M059J (cell line): ENCODE measurements around the gene PLK5. TPM values are rescaled to one million over a fixed set of nuclear protein-coding genes. Genes with fewer than 3 reads are reported as not detected.

Experiments used
- DNase-seq: peaks from one replicate; pipeline ENCODE4 v3.0.0-alpha.2; 2012; ENCODE audit warnings: low read depth
- total RNA-seq: library from RNA; depleted of rRNA; stranded (reverse); fragments of >200 nt; shearing (Covaris generic); gene quantifications from 2 replicates; pipeline ENCODE4 v1.2.3, GENCODE V29; 2014

The PLK5 gene
- total RNA-seq, 1 experiment from 2014 or later = not detected

DNA sequence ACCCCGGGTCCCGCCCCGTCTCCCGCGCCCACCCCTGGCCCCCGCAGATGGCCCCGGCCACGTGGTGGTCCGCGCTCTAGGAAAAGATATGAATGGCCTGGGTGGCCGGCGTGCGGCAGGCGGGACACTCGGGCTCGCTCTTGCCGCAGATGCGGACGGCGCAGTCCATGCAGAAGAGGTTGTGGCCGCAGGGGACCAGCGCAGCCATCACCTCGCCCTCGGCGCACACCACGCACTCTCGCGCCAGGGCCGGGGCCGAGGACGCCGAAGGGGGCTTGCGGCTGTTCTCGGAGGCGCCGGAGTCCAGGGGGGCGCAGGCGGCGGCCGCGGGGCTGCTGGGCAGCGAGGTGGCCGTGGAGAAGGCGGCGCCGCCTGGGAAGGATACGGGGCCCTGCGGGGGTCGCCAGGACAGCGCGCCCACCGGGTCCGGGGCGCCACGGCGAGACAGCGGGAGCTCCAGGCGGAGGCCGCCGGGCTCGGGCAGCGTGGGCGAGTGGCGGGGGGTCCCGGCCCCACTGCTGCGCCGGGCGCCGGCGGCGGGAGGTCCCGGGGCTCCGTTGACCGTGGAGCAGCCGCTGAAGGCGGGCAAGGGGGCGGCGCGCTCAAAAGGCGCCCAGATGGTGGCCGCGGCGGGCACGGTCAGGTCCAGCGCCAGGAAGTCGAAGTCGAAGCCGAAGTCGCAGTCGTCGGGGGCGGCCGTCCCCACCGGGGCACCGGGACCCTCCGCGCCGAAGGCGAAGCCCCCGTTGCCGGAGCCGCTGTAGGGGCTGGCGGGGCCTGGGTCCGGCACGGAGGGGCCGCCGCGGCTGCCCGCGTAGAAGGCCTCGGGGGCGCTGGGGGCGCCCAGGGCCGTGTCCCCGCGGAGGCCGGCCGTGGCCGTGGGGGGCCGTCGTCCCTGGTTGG, 31.9 kb downstream of the PLK5 start:
- no peak for DNase-seq

DNA sequence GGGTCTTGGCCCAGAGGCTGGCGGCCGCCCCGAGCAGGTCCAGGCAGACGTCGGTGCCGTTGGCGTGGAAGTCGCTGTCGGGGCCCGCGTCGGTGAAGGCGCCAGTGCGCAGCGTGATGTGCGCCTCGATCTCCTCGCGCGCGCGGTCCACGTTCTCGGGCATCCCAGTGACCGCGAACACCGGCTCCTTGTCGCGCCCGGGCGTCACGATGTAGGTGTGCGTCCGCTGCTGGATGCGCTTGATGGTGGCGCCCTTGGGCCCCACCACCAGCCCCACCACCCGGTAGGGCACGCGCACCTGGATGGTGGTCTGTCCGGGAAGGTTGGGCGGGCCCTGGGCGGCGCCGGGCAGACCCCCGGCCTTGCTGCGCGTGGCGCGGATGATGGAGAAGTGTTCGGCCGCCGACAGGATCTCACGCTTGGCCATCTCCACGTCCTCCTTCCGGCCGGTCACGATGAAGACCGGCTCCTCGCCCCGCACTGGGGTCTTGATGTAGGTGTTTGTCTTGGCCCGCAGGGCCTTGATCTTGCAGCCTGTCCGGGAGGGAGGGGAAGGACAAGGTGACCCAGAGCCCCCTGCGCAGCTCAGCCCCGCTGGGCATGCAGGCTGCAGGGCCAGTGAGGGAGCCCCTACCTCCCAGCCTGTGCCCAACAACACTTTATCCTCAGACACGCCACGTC, 32.7 kb downstream of the PLK5 start:
- DNase-seq = no peak

DNA sequence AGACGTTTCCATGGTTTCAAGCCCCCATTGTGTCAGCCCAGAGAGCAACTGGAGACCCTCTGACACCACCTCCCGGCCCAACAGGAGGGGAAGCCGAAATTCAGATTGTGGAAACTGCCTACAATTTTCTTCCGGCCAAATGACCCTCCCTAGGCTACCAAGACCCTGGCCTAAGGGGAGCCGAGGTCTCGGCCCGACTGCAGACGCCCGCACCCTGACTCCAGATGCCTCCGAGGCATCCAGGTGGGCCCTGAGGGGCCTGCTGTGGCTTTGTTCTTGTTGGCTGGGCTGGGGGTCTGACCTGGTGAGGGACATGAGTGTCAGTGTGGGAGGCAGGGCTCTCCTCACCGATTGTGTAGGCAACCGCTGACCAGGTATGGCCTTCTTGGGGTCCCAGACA, 34.7 kb downstream of the PLK5 start:
- no peak for DNase-seq

DNA sequence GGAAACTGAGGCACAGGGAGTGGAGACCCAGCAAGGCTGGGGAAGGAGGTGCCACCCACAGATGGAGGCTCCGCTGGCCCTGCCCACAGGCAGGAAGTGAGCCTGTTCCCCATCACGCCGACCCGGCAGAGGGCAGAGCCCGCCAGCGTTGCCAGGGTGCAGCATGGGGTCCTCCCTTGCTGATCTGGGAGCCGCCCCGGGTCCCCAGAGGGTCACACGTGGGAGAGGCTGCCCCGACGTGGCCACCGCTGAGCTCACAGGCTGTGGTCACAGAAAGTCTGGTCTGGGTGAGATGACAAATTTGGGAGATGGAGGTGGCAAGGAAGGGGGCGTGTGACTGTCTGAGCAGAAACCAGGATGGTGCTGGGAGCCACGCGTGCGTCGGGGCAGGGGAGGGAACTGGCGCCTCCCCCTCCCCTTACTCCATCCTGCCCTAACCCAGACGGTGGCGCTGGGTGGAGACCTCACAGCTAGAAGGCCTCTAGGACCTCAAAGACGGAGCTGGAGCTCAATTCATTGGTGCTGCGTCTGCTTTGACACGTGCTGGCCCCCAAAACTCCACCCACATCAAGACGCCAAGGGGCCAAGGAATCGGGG, 36.5 kb downstream of the PLK5 start:
- DNase-seq = no peak

DNA sequence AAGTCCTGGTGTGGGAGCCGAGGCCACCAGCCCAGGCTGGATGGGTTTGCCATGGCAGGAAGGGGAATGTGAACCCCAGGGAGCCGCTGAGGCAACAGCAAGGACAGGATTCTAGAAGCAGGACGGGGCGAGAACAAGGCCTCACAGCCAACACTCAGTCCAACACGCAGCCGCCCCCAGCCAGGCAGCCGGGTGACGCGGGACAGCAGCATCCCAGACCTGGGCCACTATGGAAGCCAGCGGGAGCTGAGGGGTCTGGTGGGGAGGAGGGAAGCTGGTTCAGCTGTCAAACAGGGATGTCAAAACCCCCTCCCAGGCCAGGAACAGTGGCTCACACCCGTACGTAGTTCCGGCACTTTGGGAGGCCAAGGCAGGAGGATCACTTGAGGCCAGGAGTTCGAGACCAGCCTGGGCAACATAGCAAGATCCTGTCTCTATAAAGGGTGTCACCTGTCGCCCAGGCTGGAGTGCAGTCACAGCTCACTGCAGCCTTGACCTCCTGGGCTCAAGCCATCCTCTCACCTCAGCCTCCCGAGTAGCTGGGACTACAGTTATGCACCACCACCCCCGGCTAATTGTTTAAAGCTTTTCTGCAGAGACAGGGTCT, 37.5 kb downstream of the PLK5 start:
- DNase-seq = no peak

DNA sequence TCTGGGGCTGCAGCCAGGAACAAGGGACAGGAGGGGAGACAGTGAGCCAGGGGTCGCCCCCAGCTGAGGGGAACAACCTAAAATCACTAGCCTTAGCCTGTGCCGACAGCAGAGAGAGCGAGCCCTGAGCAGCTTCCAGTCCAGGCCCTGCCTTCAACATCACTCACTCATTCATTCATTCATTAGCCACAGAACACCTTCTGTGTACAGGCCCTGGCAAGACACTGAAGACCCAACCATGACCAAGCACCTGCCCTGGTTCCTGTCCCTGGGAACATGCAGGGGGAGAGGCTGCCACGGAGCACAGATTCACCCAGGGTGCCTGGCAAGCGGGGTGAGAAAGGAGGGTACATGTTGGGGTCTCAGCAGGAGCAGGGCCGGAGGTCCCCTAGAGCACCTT, 39.4 kb downstream of the PLK5 start:
- no peak for DNase-seq

DNA sequence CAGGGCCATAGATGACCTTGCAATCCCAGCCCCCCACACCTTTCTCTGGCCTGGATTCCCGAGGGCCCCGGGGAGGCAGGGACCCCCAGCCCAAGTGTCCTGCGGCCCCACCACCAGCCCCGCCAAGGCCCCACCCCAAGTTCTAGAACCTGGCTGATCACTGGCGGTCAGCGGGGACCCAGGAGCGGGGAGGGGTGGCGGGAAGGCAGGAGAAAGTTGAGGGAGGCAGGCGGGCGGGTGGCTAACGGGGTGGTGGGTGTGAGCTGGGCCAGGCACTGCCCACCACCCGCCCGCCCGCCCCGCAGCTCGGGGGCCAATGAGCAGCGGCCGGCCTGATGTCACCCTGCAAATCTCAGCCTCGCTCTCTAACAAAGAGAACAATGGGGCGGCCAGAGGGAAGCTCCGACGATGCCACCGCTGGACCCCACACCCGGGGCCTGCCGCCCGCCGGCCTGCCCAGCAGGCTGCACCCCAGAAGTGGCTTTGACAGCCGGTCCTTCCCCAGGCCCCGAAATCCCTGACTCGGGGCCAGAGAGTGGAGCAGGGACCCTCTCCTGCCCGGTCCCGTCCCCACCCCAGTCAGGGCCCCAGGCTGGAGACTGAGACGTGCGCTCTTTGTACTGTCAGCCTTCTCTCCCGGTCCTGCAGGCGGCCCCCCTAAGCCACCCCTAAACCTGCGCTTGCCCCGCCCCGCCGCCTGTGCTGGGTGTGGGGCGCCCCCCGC, 42.7 kb downstream of the PLK5 start:
- DNase-seq = peak; percentile 74

DNA sequence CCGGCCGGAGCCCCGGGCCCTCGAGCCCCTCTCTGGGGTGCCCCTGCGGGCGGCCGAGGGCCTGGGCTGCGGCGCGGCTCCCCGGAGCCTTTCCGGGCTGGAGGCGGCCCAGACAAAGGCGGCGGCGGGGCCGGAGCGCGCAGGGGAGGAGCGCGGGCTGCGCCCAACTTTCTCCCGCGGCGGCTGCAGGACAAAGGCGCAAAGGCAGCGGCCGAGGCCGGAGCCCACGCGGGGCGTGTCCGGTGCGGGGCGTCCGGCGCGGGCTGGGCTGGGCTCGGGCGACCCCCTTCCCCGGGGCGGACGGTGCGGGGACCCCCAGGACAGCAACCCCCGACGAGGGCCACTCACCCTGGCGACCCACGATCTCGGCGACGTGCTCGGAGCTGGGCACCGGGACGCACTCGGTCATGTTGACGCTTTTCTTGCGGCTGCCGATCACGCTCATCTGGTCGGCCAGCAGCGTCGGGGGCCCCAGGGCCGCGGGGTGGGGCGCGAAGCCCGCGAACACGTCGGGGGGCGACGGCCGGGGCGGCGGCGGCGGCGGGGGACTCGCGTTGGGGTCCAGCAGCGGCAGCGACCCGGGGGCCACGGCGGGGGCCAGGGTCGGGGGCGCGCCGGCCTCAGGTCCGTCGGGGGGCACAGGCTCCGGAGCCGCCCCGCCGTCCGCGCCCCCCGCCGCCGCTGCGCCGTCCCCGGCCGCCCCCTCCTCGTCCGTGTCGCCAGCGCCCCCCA, 43.4 kb downstream of the PLK5 start:
- DNase-seq = peak; percentile 37

DNA sequence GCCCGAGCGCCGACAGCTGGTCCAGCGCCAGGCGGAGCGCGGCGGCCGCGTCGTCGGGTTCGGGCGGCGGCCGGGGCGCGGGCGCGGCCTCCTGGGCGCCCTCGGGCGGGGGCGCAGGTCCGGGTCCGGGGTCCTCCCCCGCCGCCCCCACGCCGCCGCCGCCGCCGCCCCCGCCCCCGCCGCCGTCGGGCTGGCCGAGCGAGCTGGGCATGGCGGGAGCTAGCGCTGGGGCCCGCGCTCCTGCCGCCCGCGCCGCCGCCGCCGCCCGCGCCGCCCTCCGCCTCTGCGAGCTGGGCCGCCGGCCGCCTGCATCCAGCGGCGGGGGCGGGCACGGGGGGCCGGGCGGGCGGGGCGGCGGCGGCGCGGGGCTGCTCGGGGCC, 44.0 kb downstream of the PLK5 start:
- no peak for DNase-seq

DNA sequence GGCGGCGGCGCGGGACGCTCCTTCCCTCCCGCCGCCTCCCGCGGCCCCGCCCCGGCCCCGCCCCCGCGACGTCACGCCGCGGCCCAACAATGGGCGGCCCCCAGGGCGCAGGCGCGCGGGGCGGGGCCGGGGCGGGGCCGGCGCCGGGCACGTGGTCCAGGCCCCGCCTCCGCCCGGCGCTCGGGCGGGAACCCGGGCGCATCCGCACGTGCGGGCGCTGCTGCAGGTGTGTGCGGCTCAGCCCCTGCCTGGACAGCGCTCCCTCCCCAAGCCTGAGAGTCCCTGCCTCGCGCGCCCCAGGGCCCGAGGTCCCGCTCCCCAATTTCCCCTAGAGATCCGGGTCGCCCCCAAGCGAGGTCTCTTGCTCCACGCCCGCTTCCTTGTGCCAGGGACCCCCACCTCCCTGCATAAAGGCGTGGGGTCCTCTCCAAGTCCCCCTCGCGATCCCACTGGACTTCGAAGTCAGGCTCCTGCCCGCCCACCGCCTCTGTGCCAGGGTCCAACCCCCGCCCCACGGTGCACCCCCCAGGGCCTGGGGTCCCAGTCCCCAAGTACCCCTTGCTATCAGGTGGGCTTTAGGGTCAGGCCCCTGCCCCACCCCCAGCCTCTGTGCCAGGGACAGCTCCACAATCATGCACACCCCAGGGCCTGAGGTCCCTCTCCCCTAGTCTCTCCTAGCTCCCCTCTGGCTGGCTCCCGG, 44.6 kb downstream of the PLK5 start, which contains the start of gene MEX3D:
MEX3D (minus strand) TSS at position 6 of the 700 bp plus-strand sequence. CDS start 267 bp downstream, outside the sequence.
- DNase-seq = peak; percentile 66

DNA sequence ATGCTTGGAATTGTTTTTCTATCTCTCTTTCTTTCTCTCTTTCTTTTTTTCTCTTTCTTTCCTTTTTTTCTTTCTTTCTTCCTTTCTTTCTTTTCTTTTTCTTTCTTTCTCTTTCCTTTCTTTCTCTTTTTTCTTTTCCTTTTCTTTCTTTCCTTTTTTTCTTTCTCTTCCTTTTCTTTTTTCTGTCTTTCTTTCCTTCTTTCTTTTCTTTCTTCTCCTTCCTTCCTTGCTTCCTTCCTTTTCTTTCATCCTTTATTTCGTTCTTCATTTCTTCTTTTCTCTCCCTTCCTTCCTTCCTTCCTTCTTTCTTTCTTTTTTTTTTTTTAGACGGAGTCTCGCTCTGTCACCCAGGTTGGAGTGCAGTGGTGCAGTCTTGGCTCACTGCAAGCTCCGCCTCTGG, 46.1 kb downstream of the PLK5 start:
- DNase-seq = no peak

DNA sequence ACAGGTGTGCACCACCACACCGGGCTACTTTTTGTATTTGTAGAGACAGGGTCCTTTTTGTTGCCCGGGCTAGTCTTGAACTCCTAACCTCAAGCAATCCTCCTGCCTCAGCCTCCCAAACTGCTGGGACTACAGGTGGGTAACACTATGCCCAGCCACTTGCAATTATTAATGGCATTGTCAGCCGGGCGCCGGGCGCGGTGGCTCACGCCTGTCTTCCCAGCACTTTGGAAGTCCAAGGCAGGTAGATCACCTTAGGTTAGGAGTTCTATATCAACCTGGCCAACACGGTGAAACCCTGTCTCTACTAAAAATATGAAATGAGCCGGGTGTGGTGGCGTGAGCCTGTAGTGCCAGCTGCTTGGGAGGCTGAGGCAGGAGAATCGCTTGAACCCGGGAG, 47.0 kb downstream of the PLK5 start:
- no peak for DNase-seq

DNA sequence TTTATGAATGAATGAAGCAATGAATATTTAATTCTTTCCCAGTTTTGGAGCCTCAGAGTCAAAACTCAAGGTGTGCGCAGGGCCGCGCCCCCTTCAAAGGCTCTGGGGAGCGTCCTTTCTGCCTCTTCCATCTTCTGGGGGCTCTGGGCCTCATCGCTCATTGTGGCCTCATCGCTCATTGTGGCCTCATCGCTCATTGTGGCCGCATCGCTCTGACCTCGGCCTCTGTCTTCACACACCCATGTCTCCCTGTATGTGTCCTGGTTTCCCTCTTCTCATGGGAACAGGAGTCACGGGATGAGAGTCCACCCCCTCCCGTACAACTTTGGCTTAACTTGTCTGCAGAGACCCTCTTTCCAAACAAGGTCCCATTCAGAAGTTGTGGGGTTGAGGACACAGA, 47.5 kb downstream of the PLK5 start:
- DNase-seq = no peak

DNA sequence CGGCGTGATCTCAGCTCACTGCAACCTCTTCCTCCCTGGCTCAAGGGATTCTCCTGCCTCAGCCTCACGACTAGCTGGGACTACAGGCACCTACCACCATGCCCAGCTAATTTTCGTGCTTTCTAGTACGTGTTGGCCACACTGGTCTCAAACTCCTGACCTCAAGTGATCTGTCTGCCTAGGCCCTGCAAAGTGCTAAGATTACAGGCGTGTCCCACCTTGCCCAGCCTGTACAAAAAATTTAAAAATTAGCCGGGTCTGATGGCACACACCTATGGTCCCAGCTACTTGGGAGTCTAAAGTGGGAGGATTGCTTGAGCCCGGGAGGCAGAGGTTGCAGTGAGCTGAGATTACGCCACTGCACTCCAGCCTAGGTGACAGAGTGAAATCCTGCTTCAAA, 48.9 kb downstream of the PLK5 start:
- DNase-seq = no peak

DNA sequence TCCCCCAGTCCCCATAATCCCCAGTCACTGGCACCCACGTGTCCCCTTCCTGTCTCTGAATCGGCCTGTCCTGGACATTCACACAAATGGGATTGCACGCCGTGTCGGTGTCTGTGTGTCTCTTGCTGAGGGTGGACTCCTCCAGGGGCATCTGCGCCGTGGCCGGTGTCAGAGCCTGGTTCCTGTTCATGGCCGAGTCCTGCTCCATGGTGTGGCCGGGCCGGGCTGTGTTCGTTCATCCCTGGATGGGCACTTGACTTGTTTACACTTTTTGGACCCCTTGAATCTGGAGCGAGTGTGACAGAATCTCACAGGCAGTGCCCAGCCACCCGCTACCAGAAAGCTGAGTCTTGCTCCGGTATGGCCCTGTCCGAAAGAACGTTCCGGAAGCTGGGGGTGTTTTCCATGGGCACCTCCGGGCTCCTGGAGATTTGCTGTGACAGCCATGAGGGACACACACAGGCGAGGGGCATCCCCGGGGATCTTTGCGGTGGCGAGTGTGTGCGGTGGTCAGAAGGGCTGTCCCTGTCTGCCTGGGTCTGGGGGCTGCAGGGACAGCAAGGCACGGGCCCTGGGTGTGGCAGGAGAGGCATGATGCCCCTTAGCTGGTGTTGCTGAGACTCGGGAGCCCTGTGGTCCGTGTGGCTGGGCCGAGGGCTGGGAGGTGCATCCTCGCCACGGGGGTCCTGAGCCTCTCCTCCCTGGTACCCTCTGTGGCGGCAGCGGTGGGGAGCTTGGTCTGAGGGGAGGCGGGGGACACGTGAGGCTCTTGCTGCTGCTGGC, 50.7 kb downstream of the PLK5 start:
- no peak for DNase-seq

DNA sequence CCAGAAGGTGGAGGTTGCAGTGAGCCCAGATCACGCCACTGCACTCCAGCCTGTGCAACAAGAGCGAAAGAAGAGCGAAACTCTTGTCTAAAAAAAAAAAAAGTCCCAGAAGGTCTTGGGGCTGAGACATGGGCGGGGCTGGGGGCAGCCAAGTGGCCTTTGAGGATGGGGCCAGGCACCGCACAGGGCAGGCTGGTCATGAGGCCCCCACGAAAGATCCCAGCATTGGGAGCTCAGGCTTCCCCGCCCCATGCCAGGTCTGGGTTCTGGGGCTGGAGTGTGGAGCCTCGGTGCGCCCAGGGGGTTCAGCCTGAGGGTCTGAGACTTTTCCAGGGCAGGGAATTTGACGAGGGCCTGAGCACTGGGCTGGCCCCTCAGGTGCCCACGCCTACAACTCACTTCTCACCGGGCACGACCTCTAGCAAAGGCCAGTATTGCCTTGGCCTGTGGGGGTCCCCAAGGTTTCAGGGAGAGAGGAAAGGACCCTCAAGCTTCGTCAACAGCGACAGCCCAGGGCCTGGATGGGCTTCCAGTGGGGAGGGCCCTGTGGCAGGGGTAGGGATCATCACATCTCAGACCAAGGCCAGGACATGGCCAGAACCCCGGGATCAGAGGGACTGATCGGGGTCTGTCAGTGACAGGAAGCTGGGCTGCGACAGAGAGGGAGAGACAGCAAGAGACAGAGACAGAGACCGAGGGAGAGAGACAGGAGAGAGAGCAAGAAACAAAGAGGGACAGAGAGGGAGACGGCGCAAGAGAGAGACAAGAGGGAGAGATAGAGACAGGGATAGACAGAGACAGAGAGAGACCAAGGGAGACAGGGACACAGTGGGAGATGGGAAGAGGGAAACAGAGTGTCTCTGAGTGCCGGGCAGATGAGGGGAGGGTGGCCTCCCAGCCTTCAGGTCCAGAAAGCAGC, 51.7 kb downstream of the PLK5 start:
- DNase-seq = no peak

DNA sequence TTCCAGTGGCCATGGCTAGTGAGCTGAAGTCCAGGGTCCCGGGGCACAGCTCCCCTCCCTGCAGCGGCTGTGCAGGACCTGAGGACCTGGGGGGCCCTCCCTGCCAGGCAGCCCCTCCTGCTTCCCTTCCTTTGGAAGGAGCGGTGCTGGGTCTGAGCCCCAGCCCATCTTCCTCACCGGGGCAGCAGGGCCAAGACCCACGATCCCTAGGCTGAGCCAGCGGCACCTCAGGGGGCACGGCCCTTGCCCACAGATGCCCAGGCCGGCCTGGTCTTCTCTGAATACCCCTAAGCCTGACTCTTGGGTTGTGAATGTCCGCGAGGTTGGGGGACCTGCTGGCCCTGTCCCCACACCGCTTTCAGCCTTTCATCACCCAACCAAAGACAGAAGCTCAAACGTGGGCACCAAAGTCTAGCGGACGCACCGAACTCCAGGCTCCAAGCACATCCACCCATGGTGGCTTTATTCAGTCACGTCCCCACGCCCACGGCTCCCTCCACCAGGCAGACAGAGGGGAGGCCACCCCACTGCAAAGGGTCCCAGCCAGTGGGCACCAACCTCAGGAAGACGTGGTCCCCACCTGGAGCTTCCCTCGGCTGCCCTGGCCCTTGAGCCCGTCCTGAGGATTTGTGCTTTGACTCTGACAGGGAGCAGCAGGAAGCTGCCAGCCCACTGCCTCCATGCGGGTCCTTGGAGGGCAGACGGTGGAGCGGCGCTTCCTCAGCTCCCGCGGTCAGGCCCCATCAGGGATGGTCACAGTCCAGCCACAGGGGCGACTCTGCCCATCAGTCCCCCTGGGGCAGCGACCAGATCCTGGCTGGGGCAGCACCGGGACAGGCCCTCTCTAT, 52.6 kb downstream of the PLK5 start:
- DNase-seq = no peak
